Stimulated activated CD4-positive, alpha-beta T cell treated with anti-CD3 and anti-CD28 coated beads, Interleukin-4, amount 100 ng/mL, for 1 hour (primary cell): ENCODE measurements around the gene SHISA7.
"Not testable (repeated sequence)": the region's sequence is repeated elsewhere in the genome, so short reads cannot be mapped to it uniquely, and the experiment has no call there.

Experiments used
- DNase-seq: peaks from one replicate; pipeline ENCODE4 v3.0.0-alpha.2; 2020

SHISA7 gene

DNA sequence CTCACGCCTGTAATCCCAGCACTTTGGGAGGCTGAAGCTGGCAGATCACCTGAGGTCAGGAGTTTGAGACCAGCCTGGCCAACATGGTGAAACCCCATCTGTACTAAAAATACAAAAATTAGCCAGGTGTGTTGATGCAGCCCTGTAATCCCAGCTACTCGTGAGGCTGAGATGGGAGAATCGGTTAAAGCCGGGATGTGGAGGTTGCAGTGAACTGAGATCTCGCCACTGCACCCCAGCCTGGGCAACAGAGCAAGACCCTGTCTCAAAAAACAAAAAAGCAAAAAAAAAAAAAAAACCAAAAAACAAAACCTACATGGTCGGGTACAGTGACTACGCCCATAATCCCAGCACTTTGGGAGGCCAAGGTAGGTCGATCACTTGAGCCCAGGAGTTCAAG, 33.9 kb downstream of the SHISA7 start:
- DNase-seq, result not testable (repeated sequence)

- DNase-seq, result no peak
Observed at GRCh38 chr19:55408533-55408872, 34.6 kb downstream of the SHISA7 start.

- peak; percentile 95 for DNase-seq
Observed at GRCh38 chr19:55407800-55408532, 35.1 kb downstream of the SHISA7 start.

GRCh38 chr19:55407550-55407799, 35.6 kb downstream of the SHISA7 start, which contains the start of gene UBE2S:
Gene UBE2S (minus strand): TSS chr19:55407788. CDS start chr19:55407589, 199 bp downstream.
- not testable (repeated sequence) for DNase-seq

DNA sequence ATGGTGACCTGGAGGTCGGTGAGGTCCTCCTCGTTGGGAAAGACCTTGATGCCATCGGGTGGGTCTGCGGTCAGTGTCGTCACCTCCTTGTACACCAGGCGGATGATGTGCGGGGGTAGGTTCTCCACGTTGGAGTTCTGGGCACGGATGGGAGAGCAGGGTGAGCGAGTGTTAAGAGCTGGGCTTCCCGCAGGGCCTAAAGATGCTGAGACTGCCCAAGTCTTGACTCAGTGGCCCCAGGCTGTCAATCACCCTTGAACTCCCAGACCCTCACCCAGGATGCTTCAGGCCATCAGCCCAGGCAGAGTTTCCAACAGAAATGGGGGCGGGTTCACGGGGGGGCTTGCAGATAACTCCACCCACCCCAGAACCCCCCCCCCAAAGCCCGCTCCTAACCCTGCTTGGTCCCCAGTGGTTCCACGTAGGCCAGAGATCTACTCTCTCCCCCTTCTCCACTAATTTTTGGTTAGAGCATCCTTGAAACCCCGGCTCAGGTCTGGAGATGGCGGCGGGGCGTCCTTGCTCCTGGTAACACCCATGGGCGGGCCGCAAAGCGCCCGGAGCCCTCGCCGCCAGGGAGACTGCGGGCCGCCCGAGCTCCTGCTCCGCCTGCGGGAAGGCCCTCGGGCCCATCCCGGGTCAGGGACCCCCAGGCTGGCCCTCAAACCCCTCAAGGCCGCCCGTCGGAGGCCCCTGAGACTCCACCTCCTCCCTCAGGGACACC, 36.1 kb downstream of the SHISA7 start:
- peak; percentile 36 for DNase-seq

- DNase-seq, result no peak
Observed at GRCh38 chr19:55406091-55406825, 36.8 kb downstream of the SHISA7 start.

- no peak for DNase-seq
Observed at GRCh38 chr19:55405638-55406037, 37.5 kb downstream of the SHISA7 start.

DNA sequence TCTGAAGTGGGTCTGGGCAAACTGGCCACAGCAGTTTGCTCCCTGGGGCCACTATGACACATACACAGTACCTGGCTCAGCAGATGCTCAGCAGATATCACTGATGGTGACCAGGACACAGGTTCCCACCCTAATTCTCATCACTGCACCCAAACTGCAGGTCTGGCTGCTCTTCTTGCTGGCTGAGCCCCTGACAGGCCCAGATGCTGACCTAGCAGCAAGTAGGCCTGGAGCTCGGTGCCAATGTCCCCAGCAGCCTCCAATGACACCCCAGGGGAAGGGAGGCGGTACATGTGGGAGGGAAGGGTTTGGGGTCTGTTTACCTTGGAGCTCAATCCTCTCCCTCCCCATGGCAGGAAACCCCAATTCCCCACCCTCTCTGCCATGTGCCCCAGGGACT, 40.6 kb downstream of the SHISA7 start:
- DNase-seq, result no peak

DNA sequence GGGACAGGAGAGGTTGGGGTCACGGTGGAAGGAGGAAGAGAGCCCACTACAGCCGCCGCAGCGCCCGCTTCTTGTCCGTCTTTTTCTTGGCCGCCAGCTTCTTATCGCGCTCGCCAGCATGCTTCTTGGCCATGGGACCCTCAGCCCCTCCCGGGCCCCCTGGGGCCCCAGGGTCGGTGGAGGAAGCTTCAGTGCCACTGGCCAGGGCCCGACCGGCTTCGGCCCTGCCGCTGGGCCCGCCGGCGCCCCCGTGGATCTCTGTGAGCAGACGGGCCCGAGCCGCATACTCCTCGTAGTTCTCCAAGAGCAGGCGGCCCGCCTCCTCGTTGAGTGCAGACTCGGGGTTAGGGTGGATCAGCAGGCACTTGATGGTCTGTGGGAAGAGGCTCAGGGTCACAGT, 41.7 kb downstream of the SHISA7 start:
- not testable (repeated sequence) for DNase-seq

DNA sequence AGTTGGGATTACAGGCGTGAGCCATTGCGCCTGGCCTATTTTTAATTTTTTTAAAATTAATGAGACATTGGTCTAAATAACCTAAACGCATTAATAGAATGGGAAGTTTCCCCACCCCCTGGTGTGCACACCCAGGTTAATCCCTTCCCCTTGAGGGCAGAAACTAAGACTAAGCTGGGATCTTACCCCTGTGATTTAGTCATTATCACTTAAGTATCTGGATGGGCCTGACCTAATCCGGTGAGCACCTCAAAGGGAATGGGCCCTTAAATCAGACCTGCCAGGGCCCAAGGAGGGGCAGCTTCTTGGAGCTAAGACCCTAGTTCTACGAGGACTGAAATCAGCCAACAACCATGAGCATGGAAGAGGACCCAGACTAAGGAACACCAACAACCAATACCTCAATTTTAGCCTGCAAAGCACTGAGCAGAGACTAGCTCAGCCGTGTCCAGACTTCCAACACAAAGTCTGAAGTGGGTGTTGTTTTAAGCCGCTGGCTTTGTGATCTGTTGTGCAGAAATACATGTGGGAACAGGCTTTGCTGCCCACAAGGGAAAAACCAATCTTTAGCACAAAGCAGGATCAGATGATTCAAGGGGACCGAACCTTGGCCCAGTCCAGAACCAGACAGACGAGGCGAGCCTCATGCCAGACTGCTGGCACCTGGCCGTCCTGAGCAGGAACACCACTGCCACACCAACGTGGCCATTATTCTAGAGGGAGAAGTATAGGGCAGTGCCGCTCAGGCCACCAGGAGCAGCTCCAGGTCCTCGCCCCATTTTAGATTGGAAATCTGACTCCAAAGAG, 42.6 kb downstream of the SHISA7 start:
- no peak for DNase-seq

GRCh38 chr19:55398200-55398925, 44.7 kb downstream of the SHISA7 start:
- DNase-seq, result no peak

GRCh38 chr19:55392820-55393761, 50.0 kb downstream of the SHISA7 start:
- no peak for DNase-seq

GRCh38 chr19:55391702-55392615, 51.1 kb downstream of the SHISA7 start:
- DNase-seq, result no peak

DNA sequence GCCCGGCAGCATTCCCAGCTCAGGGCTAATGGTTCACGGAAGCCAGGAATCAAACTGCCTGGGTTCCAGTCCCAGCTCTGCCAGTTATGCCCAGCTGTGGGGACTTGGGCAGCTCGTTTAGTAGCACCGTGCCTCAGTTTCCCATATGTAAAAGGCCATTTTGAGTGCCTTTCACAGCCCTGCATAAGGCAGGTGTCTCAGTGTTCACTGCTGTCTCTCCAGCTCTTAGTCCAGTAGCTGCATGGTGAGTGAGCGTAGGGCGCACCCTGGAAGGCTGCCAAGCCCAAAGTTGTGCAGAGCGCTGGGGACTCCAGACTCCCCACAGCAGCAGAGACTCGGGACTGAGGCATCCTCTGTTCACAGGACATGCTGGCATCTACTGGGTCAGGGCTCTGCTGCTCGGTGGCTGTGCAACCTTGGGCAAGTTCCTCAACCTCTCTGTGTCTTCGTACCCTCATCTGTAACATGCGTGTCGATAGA, 51.9 kb downstream of the SHISA7 start:
- no peak for DNase-seq

DNA sequence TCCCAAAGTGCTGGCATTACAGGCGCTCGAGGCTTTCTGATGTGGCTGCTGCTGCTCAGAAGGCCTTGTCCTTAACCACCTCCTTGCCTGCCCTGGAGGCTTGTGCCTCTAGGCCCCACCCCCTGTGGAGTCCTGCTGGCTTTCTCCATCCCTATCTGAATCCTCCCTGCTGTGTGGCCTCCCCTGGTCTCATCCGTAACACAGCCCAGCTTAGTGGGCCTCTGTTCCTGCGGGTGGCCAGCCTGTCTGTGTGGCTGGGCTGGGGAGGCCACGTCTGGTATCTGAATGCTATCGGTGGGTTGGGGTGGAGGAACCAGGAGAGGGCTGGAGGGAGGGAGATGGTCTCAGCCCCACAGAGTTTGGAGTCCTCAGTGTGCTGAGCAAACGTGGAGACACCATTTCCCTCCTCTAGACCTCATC, 52.6 kb downstream of the SHISA7 start:
- peak; percentile 19 for DNase-seq

- no peak for DNase-seq
Observed at GRCh38 chr19:55389386-55390317, 53.4 kb downstream of the SHISA7 start.

GRCh38 chr19:55387736-55388497, 55.2 kb downstream of the SHISA7 start:
- DNase-seq, result no peak

GRCh38 chr19:55386493-55386971, 56.6 kb downstream of the SHISA7 start:
- DNase-seq, result peak; percentile 31
